Upper lobe of left lung (tissue), 4 donors: ENCODE measurements around the gene LHX2.

ENCODE experiments used
- POLR2A ChIP-seq, 4 donors: fragments of 450-650 bp; IDR thresholded peaks; one replicate each; pipeline ENCODE4 v1.5.1; 2016 to 2017; ENCODE audit warnings: antibody characterized with exemption in 4 of 4, mild to moderate bottlenecking in 2 of 4
- POLR2AphosphoS5 ChIP-seq, 2 donors: sonication (generic); formaldehyde crosslinking; IDR thresholded peaks; one replicate each; pipeline ENCODE4 v1.5.1; 2017; ENCODE audit warnings: antibody characterized with exemption in 2 of 2
- TF ChIP-seq, protein P1 (sequence below), 6 experiments: fragments of 450-650 bp in 4 of 6; fragments of 200-600 bp in 2 of 6; sonication (generic) in 2 of 6; IDR thresholded peaks; one replicate each; pipeline ENCODE4 v1.5.1; 2016 to 2019; ENCODE audit warnings: antibody characterized with exemption in 6 of 6

DNA sequence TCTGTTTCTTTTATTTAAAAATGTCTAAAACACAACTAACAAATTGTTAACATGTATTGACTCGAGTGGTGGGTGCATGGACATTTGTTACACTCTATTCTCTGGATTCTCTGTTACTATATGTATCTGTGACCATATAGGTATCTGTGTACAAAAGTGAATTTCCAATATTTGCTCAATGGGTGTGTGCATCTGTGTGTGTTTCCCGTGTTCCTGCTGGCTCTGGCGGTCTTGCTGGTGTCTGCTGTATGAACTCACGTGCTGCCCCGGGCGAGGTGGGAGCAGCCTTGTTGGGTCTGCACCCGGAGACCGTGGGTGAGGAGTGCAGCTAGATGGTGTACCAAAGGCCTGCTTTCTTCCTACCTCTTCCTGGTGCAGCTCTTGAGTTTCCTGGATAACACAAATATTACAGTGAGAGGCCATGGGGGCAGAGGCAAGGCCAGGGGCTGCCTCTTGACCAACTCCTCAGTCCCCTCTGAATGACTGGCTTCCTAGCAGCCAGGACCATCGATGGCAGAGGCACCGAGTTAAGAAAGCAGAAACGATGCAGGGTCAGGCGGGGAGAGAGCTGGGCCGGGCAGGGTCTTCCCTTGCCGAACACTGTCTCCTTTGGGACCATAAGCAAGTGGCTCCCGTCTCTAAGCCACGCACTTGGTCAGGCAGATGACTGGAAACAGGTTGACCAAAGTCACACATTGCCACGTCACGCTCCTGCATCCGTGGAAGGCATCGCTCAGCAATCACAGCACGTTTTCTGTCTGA lies 49.5 kb downstream of the LHX2 start:
- TF ChIP-seq, protein P1, sequence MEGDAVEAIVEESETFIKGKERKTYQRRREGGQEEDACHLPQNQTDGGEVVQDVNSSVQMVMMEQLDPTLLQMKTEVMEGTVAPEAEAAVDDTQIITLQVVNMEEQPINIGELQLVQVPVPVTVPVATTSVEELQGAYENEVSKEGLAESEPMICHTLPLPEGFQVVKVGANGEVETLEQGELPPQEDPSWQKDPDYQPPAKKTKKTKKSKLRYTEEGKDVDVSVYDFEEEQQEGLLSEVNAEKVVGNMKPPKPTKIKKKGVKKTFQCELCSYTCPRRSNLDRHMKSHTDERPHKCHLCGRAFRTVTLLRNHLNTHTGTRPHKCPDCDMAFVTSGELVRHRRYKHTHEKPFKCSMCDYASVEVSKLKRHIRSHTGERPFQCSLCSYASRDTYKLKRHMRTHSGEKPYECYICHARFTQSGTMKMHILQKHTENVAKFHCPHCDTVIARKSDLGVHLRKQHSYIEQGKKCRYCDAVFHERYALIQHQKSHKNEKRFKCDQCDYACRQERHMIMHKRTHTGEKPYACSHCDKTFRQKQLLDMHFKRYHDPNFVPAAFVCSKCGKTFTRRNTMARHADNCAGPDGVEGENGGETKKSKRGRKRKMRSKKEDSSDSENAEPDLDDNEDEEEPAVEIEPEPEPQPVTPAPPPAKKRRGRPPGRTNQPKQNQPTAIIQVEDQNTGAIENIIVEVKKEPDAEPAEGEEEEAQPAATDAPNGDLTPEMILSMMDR (IDR thresholded peaks at IDR 0.05), result no peak
- TF ChIP-seq POLR2AphosphoS5 (IDR thresholded peaks at IDR 0.05) (no peak), POLR2A (IDR thresholded peaks at IDR 0.05) (no peak)
